Effector memory CD8-positive, alpha-beta T cell (primary cell): ENCODE measurements around the gene LMTK2.
"Not testable (repeated sequence)": the region's sequence is repeated elsewhere in the genome, so short reads cannot be mapped to it uniquely, and the experiment has no call there.

Experiments
- ATAC-seq: fragments of 150-1000 bp; cut with Tn5 transposase; replicated peaks from 2 replicates; pipeline ENCODE4 v1.10.0; 2021; ENCODE audit warnings: mild to moderate bottlenecking, moderate library complexity
- DNase-seq, 3 experiments: peaks; one replicate each; pipeline ENCODE4 v3.0.0; 2021
- H3K27ac Mint-ChIP-seq, 2 donors: one replicate each; pipeline ENCODE4 v1.8.0; 2022; ENCODE audit warnings: mild to moderate bottlenecking in 2 of 2, mixed read lengths in 2 of 2, moderate library complexity in 2 of 2
- H3K27me3 Mint-ChIP-seq, 2 donors: one replicate each; pipeline ENCODE4 v1.8.0; 2022; ENCODE audit warnings: mixed read lengths in 2 of 2
- H3K36me3 Mint-ChIP-seq: one replicate; pipeline ENCODE4 v1.8.0; 2022; ENCODE audit warnings: mild to moderate bottlenecking, moderate library complexity, mixed read lengths; ENCODE audit not compliant: insufficient read depth
- H3K4me1 Mint-ChIP-seq, 2 donors: one replicate each; pipeline ENCODE4 v1.8.0; 2022; ENCODE audit warnings: low read depth in 2 of 2, mixed read lengths in 2 of 2
- H3K4me3 Mint-ChIP-seq, 2 donors: one replicate each; pipeline ENCODE4 v1.8.0; 2022; ENCODE audit warnings: mild to moderate bottlenecking in 2 of 2, mixed read lengths in 2 of 2, moderate library complexity in 2 of 2
- H3K9me3 Mint-ChIP-seq, 2 donors: one replicate each; pipeline ENCODE4 v1.8.0; 2022; ENCODE audit warnings: mixed read lengths in 2 of 2

The LMTK2 gene

DNA sequence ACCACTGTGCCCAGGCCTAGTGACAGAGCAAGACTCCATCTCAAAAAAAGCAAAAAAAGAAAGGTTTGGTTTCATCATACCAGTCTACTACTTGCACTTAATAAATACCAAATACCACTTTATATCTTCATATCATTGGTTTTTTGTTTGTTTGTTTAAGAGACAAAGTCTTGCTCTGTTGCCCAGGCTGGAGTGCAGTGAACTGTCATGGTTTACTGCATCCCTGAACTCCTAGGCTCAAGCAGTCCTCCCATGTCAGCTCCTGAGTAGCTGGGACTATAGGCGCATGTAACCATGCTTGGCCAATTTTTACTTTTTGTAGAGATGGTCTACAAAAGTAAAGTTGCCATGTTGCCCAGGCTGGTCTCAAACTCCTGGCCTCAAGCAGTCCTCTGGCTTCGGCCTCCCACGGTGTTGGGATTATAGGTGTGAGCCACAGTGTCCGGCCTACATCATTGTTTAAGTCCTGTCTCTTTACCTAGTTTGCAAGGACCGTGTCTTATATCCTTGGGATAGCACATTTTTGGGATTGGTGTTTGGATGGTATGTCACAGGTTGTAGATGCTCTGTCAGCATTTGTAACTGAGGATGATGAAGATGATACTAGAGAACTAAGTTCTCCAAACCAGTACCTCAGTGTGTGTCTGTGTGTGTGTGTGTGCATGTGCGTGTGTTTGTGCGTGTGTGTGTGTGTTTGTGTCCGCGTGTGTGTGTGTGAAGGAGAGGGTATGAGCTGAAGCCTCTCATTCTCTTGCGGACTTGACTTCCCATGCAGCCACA, 9.3 kb downstream of the LMTK2 start:
- H3K4me3 Mint-ChIP-seq: no peak overlapping the region
- H3K27me3 Mint-ChIP-seq: no peaks in the 10 kb centered on the region
- ATAC-seq: no peak
- H3K36me3 Mint-ChIP-seq: no peaks in the 10 kb centered on the region
- H3K4me1 Mint-ChIP-seq: peaks cover 18 to 51% of the 10 kb centered on the region in 2 donors
- no peaks in the 10 kb centered on the region for H3K9me3 Mint-ChIP-seq
- H3K27ac Mint-ChIP-seq: no peak overlapping the region
- DNase-seq: no peak

DNA sequence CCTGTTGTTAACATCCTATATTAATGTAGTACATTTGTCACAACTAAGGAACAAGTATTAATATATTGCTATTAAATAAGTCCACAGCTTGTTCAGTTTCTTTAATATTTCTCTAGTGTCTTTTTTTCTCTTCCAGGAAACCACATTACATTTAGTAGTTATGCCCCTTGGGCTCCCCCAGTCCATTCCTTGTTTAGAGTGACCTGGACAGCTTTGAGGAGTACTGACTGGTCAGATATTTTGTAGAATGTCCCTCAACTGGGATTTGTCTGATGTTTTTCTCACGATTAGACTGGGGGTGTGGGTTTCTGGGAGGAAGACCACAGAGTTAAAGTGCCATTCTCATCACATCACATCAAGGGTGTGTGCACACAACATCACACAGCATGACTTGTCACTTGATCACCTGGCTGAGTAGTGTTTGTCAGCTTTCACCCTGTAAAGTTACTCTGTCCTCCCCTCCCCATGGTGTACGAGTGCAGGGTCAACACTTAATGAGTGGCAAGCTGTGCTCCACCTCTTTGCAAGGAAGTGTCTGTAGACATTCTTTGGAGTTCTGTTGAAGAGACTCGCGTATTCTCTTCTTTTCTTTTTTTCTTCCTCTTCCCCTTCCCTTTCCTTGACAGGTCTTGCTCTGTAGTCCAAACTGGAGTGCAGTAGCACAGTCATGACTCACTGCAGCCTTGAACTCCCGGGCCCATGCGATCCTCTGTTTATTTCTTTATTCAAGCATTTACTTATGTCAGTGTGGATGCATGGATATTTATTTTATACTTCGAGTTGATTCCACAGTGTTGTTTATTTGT, 10.2 kb downstream of the LMTK2 start:
- Mint-ChIP-seq H3K36me3 (no peaks in the 10 kb centered on the region), H3K9me3 (no peaks in the 10 kb centered on the region), H3K4me3 (no peak overlapping the region), H3K27me3 (no peaks in the 10 kb centered on the region), H3K4me1 (peaks cover 14 to 42% of the 10 kb centered on the region in 2 donors), H3K27ac (no peak overlapping the region)
- no peak for ATAC-seq
- DNase-seq: no peak

DNA sequence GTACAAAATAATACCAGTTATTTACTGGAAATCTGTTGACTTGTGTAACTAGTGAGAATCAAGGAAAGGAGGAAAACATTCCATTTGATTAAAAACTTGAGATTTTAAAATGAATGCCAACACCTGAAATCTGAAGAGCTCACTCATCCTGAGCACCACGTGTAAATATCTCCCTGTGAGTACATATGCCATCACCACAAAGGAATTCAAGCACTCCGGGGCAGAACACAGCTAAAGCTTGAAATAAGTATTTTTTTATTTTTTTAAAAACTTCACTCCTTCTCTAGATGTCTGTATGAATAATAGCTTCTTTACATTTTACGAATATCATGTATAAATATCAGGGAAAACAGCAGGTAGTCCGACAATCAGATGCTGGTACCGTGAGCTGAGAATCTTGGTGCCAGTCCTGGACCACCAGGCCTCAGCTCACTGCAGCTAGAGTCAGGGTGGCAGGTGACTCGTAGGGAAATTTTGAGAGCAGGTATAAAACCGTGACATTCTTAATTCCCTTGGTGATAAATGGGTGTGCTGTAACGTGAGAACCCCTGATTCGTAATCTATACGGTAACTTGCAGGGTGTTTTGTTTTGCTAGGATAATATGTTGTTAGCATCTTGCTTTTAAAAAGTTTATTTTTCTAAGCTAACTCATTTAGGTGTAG, 12.7 kb downstream of the LMTK2 start:
- DNase-seq (no peak), ATAC-seq (no peak)
- Mint-ChIP-seq H3K4me1 (peaks cover 10 to 39% of the 10 kb centered on the region in 2 donors), H3K4me3 (no peak overlapping the region), H3K27me3 (no peaks in the 10 kb centered on the region), H3K27ac (no peak overlapping the region), H3K36me3 (peaks cover 4% of the 10 kb centered on the region), H3K9me3 (no peaks in the 10 kb centered on the region)

DNA sequence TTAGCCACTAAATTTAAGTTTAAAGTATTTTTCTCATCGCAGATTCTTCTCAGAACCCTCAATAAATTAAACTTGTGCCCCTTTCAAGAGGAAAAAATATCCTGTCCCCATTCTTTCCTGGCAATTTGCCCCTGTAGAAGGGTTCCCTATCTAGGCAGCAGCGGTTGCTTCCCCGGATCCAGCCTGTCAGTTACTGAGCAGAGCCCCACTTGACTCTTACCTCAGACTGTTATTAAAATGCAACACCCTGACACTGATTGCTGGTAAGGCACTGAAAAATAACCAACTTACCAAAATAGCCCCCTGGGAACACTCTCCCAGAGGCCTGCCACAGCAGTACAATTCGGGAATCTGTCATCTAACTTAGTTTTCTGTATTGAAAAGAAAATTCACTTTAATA, 13.9 kb downstream of the LMTK2 start:
- Mint-ChIP-seq H3K4me3 (no peak overlapping the region), H3K4me1 (peaks cover 6 to 32% of the 10 kb centered on the region in 2 donors), H3K27ac (no peak overlapping the region), H3K27me3 (no peaks in the 10 kb centered on the region), H3K36me3 (peaks cover 4% of the 10 kb centered on the region), H3K9me3 (no peaks in the 10 kb centered on the region)
- no peak for DNase-seq
- no peak for ATAC-seq

DNA sequence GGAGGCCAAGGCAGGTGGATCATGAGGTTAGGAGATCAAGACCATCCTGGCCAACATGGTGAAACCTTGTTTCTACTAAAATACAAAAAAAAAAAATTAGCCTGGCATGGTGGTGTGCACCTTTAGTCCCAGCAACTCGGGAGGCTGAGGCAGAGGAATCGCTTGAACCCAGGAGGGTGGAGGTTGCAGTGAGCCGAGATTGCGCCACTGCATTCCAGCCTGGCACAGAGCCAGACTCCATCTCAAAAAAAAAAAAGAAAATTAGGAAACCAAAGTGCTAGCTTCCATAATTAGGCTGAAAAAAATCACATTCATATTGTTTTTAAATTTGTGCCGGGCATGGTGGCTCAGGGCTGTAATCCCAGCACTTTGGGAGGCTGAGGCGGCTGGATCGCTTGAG, 14.7 kb downstream of the LMTK2 start:
- not testable (repeated sequence) for H3K27me3 Mint-ChIP-seq, H3K9me3 Mint-ChIP-seq, H3K36me3 Mint-ChIP-seq, H3K27ac Mint-ChIP-seq, ATAC-seq, DNase-seq, H3K4me3 Mint-ChIP-seq
- peaks cover 4 to 37% of the 10 kb centered on the region in 2 donors for H3K4me1 Mint-ChIP-seq

DNA sequence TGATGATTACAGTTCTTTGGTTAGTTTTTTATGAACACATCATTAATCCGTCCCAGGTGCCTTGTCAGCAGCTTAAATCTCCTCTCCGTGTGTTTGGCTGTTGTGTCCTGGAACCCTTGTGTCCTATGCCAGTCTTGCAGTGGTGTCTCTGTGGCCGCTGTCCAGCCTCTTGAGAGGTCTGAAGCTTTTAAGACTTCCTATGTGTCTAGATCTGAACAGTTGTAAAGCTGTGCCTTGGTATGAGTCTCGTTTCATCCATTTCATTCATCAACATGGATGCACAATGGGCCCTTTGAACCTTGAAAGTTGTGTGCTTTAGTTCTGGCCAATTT, 16.7 kb downstream of the LMTK2 start:
- H3K9me3 Mint-ChIP-seq: no peaks in the 10 kb centered on the region
- peaks cover 4 to 35% of the 10 kb centered on the region in 2 donors for H3K4me1 Mint-ChIP-seq
- DNase-seq (no peak), ATAC-seq (no peak)
- H3K4me3 Mint-ChIP-seq: no peak overlapping the region
- peaks cover 4% of the 10 kb centered on the region for H3K36me3 Mint-ChIP-seq
- H3K27ac Mint-ChIP-seq: no peak overlapping the region
- no peaks in the 10 kb centered on the region for H3K27me3 Mint-ChIP-seq

DNA sequence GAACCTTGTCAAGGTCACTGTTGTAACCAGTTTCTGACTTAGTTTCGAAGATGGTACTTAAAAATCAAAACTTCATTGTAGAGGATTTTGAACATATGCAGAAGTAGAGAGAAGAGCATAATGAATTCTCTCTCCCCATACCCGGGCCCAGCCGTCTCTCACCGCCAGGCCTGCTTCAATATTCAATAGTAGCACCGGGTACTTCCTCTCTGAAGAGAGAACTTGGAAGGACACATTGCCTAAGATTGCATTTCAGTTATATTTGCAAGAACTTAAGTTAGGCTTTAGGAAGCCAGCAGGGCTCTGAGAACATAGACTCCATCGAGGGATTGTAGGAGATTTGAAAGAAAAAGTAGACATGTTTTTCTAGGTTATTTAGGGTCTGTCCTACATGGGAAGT, 19.1 kb downstream of the LMTK2 start:
- ATAC-seq: no peak
- H3K4me3 Mint-ChIP-seq: no peak overlapping the region
- H3K4me1 Mint-ChIP-seq: peaks cover 9 to 48% of the 10 kb centered on the region in 2 donors
- H3K27me3 Mint-ChIP-seq: no peaks in the 10 kb centered on the region
- H3K27ac Mint-ChIP-seq: peak overlapping the region in 1 of 2 donors; percentile 42
- no peak for DNase-seq
- H3K36me3 Mint-ChIP-seq: peaks cover 4% of the 10 kb centered on the region
- H3K9me3 Mint-ChIP-seq: no peaks in the 10 kb centered on the region

DNA sequence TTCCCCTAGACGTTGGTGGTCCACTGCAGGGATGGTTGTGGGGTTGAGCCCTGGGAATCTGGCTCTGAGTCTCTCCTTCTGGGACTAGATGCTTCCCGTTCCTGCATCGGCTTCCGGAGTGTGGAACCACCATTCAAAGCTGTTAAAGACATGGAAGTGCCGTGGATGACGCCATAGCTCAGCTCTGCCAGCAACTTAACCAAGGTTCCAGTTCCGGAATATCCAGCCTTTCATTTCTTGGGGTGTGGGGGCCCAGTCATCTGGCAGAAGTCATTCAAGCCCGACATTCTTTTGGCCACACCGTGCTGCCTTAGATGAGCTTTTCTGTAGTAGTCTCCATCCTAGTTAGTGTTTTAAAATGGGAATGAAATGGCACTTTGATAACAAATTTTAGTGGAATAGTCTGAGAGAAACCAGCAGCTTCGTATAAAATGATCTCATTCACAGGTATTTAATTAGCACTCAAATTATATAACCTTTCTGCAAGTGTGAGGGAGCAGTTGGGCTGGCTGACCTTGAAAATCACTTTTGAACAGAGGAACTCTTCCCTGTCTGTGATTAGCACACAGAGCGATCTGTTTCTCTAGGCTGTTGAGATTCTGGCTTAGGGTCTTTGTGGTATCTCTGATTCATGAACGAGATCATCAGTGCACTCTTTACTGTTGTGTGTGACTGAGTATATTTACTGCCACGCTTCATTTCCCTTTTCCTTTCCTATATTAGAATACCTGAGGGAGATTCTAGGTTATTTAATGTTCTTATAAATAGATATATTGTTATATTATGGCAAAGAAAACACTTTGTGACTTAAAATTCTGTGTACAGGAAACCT, 19.9 kb downstream of the LMTK2 start:
- no peaks in the 10 kb centered on the region for H3K27me3 Mint-ChIP-seq
- H3K4me1 Mint-ChIP-seq: peaks cover 16 to 55% of the 10 kb centered on the region in 2 donors
- H3K4me3 Mint-ChIP-seq: no peak overlapping the region
- H3K36me3 Mint-ChIP-seq: peaks cover 6% of the 10 kb centered on the region
- DNase-seq (no peak), ATAC-seq (no peak)
- H3K27ac Mint-ChIP-seq: peak overlapping the region in 1 of 2 donors; percentile 42
- no peaks in the 10 kb centered on the region for H3K9me3 Mint-ChIP-seq

DNA sequence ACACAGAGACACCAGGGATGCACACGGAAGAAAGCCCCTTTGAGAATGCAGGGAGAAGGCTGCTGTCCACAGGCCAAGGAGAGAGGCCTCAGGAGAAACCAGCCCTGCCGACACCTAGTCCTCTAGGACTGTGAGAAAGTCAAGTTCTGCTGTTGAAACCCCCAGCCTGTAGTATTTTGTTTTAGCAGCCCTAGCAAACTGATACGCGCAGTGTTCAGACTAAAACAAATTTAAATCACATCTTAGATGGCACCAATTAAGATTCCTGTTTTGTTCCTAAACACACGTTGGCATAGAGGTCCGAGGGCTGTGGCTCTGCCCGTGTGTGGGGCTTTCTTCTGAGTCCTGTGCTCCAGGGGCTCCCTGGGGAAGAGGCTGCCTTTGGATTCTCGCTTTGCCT, 21.7 kb downstream of the LMTK2 start:
- Mint-ChIP-seq H3K27me3 (no peaks in the 10 kb centered on the region), H3K4me3 (no peak overlapping the region), H3K36me3 (peaks cover 16% of the 10 kb centered on the region), H3K27ac (no peak overlapping the region), H3K9me3 (no peaks in the 10 kb centered on the region), H3K4me1 (peaks cover 28 to 65% of the 10 kb centered on the region in 2 donors)
- ATAC-seq: no peak
- DNase-seq: no peak

DNA sequence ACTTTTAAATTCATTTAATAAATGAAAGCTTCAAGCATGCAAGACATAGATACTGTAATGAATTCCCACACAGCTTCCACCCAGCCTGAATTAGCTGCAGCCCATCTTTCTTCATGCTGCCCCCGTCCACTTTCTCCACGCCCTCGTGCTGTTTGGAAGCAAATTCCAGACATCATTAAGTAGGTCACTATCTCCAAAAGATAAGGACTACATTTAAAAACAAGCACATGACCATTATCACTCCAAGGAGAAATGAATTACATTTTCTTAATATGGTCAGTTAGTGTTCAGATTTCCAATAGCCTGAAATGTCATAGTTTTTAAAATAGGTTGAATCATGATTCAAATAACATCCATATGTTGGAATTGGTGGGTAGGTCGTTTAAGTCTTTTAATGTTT, 24.3 kb downstream of the LMTK2 start:
- DNase-seq (no peak), ATAC-seq (no peak)
- H3K4me1 Mint-ChIP-seq: peaks cover 35 to 65% of the 10 kb centered on the region in 2 donors
- H3K36me3 Mint-ChIP-seq: peaks cover 16% of the 10 kb centered on the region
- no peaks in the 10 kb centered on the region for H3K27me3 Mint-ChIP-seq
- H3K4me3 Mint-ChIP-seq: no peak overlapping the region
- H3K27ac Mint-ChIP-seq: no peak overlapping the region
- H3K9me3 Mint-ChIP-seq: no peaks in the 10 kb centered on the region

DNA sequence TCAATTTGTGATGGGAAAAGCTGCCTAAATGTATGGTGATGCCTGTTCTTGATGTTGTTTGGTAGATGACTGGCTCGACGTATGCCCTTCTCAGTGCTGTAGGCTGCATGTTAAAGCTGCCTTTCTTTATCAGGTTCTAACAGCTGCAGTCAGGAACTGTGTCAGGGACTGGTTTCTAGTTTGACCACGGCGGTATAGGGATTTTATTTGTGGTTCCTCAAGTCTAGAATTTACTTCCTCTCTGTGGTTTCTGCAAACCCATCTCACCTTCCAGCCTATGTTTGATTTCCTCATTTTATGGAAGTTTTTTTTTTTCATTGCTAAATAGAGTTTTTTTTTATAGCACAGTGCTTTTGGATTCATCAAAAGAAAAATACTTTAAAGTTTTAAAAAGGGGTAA, 26.5 kb downstream of the LMTK2 start:
- no peaks in the 10 kb centered on the region for H3K27me3 Mint-ChIP-seq
- peaks cover 22% of the 10 kb centered on the region for H3K36me3 Mint-ChIP-seq
- peak overlapping the region; percentile 69 to 79 for H3K4me3 Mint-ChIP-seq
- ATAC-seq (peak; percentile 61), DNase-seq (peak; percentile 23 to 32 (median 24))
- H3K4me1 Mint-ChIP-seq: peaks cover 40 to 55% of the 10 kb centered on the region in 2 donors
- H3K9me3 Mint-ChIP-seq: no peaks in the 10 kb centered on the region
- peak overlapping the region; percentile 19 to 70 for H3K27ac Mint-ChIP-seq

DNA sequence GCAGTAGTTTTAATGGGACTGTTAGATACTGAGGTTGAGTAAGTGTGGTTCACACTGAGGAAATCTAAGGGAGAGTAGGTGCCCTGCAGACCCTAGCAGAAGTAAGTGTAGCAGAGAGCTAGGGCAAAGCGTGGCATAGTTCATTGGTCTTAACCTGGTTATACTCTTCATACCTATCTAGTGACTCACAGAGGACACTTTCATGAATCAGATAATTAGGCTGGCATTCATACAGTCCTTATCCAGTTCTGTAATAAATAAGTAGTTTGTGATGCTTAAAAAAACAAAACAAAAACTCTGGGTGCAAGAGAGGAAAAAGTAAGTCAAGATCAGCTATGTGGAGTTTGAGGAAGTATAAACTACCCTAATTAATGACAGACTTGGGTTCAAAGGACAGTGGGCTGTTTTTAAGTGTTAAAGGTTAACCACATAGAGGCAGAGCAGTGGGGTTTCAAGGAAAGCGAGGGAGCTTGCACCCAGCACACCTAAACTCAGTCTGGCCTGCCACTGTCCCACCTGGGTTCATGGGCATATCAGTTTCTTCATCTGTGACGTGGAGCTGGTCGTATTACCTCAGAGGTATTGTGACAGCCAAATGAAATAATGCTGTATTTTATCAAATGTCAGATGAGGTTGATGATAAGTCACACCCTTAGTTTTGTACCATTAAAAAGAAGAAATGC, 27.1 kb downstream of the LMTK2 start:
- Mint-ChIP-seq H3K9me3 (no peaks in the 10 kb centered on the region), H3K4me3 (peak overlapping the region; percentile 69 to 79), H3K27me3 (no peaks in the 10 kb centered on the region), H3K27ac (peak overlapping the region; percentile 19 to 70), H3K36me3 (peaks cover 22% of the 10 kb centered on the region), H3K4me1 (peaks cover 40 to 55% of the 10 kb centered on the region in 2 donors)
- ATAC-seq (no peak), DNase-seq (no peak)
